Measurements from ENCODE around the gene SLC10A3.

SLC10A3 gene

DNA sequence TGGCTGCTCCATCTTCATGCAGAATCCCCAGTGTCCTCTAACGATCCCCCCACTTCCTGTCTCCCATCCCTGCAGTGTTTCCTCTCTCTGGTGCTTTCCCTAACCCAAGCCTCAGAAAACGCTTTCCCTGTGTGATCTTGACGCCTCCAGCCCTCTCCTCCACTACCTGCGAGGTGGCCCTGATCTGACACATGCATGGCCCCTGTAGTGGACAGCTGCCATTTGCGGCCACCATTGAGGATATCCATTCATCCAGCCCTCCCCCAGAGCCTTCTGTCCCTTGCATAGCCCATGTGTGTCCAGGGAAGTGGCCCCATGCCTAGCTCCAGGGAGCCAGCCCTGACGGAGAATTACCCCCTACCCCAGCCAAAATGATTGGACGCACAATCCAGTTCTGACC, 7.1 kb downstream of the SLC10A3 start:
- DNase-seq, result no peak

DNA sequence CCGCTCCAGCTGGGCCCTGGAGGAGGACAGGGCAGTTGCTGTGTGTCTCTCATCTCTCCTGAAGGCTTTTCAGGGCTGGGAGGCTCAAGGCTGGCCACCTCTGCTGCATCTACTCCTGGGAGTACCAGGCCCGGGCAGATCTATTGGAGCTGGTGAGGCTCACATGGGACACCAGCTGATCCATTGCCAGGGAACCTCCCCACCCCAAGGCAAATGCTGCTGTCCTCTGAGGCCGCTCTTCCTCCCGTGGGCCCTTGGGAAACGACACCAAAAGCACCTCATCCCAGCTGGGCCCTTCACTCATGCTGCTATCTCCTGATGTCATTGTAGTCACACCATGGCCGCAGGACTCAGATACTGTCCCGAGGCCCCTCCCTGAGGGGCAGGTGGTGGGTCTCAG, 7.6 kb downstream of the SLC10A3 start:
- no peak for DNase-seq

DNA sequence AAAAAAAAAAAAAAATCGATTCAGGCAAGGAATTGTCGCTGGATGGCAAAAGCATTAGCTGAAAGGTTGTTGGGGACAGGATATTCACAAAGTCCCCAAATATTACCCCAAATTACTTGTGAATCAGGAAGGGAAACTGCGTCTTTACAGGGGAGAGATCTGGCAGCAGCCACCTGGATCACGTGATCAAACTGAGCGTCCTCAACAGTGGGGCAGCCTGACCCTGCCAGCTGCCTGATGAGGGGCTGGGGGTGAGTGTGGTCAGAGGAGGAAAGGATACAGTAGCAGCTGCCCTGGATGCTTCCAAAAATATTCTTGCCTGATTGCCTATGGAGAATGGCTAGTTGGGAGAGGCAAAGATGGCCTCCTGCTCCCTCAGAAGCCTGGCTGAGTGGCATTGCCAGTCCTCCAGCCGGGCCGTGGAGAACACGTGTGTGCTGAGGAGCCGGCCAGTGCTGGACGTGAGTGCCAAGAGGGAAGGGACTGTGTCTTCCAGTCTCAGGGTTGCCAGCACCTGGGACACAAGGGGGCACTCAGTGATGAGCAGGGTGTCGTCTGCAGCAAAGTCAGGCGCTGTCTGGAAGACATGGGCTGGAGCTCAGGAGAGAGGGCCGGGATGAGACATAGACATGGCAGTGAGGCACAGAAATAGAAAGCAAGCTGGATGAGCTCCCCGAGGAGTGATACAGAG, 8.4 kb downstream of the SLC10A3 start:
- no peak for DNase-seq

DNA sequence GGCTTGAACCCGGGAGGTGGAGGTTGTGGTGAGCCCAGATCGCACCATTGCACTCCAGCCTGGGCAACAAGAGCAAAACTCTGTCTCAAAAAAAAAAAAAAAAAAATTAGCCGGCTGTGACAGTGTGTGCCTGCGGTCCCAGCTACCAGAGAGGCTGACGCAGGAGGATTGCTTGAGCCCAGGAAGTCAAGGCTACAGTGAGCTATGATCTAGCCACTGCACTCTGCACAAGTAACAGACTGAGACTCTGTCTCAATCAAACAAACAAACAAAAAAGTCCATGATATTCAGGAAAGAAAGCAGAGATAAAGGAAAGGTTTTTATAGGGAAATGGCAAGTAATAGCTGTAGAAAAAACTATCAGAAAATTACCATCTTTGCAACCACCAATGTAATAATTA, 9.2 kb downstream of the SLC10A3 start:
- no peak for DNase-seq

DNA sequence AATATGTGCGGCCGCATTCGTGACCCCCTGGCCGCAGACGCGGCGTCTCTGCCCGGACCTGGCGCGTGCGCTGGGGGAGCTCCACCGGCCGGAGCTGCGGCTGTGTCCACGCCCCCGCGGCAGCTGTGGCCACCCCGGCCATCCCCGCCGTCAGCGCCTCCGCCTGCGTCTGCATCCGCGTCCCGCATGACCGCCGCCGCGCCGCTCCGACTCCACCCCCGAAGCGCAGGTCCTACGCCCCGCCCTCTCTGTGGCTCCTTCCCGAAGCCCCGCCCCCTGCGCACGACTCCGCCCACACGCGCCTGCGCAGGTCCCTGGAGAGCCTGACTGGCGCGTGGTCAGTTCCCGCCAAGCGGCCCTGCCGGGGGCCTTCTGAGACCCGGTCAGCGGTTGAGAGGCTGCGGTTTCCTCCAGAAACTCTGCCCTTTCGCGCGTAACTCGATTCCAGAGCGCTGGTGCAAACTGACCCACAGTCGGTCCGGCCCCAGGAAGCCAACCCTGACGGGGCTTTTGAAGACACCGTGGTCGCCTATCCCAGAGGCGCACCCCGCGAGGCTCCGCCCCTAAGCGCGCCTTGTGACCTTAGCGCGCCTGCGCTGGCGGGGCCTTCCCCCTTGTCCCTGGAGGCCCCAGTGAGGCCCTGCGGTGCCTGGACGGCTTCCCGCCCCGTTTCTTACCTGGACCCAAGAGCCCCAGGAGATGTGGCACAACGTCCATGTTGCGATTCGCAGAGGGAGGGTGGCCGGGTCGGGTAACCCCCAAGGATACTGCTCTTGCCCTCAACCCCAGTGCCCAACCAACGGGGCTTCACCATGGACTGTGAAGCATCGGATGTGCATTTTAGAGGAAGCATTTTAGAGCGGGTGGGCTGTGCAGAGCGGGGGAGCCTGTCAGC, 11.5 kb downstream of the SLC10A3 start, which contains the start of gene LAGE3:
Gene LAGE3, minus strand, starts transcription at position 554 of the 895 bp plus-strand sequence. Its CDS starts 366 bp downstream, at position 188.
- DNase-seq, result peak; percentile 94

DNA sequence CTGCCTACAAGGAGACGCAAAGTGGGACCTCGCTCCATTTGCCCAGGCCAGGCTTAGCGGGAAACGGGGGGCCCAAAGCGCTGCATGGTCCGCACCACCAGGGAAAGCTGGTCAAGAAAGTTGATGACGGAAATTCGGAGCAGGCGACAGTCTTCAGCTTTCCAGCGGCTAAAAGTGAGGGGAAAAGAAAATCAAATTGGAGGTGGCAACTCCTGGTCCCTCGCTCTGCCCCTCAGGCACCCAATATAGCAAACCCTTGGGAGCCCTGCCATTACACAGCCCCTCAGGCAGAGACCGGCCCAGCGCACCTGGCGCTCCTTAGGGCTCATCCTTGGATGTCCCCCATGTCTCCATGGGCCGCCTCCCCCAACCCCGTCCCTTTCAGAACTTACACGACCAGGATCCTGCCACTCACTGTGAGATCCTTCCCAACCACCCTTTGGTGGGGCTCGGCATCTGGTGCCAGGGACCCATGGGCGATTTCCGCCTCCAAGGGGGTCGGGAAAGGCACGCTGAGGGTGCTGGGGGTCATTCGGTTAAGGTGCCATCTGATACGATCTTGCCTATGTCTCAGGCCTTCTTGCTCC, 12.4 kb downstream of the SLC10A3 start:
- no peak for DNase-seq

DNA sequence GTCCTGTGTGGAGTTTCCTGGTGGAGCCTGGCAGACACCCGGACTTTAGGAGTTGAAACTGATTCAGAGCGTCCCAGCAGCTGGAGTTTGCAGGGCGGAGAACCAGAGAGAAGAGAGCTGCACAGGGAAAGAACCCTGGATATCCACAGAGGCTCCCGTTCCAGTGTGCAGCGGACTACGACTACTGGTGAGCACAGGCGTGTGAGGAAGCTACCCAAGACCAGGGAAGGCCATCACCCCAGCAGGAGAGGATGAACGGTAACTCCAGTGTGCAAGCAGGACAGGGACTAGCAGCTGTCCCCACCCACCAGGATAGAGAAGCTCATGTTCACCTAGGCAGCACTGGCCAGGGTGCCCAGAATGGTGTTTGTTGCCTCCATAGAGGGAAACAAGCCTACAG, 13.6 kb downstream of the SLC10A3 start:
- DNase-seq, result no peak

DNA sequence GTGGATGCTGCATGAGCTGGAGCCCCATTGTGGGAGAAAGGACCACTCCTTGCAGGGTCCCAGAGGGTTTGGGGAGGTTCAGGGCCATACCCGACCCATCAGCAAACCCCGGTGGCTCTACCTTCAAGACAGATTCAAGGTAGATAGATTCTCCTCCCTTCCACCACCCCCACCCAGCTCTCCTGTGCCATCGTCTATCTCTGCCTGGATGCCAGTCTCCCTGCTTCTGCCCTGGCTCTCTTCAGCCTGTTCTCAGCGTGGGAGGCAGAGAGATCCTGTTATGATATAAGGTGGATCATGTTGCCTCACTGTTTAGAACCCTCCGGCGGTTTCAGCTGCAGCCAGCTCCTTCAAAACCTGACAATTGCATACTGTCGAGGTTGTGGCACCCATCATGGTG, 16.7 kb downstream of the SLC10A3 start:
- no peak for DNase-seq

DNA sequence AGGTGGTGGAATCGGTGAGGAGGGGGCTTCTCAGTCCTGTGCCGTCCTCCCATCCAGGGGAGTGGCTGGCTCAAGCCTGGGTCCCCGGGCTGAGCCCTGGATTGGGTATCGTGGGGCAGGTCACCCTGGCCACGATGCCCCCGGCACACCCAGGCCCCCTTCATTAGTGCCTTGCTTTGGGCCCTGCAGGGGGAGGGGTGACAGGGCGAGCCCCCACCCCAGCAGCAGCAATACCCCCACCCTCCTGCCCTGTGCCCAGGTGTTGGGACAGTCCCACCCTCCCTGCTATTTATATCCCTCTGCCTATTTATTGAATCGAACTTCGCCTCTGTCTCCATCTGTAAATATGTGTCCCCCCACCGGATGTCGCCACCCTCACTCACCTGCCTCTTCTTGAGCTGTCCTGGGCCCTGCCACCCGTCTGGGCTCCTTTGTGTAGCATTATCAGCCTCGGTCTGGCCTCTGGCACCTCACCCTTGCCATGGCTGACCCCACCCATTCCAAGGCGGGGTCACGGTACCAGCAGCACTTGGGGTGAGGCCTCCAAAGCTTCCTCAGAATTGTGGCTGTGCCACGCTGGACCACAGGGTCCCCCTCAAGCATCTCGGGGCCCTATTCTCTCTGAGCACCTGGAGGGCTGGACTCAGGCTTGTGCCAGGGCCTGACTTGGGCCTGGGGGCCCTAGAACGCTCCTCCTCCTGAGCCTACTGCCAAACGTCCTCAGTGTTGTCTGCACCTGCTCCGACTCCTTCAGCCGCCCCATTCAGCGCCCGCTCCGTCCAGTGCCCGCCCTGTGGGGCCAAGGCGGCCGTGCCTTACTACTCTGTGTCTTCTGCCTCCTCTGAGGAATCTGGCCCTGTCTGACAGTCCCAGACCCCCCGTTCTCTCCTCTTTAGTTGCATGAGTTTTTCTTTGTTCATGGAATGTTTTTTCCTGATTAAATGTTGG, 17.5 kb downstream of the SLC10A3 start:
- DNase-seq, result no peak

DNA sequence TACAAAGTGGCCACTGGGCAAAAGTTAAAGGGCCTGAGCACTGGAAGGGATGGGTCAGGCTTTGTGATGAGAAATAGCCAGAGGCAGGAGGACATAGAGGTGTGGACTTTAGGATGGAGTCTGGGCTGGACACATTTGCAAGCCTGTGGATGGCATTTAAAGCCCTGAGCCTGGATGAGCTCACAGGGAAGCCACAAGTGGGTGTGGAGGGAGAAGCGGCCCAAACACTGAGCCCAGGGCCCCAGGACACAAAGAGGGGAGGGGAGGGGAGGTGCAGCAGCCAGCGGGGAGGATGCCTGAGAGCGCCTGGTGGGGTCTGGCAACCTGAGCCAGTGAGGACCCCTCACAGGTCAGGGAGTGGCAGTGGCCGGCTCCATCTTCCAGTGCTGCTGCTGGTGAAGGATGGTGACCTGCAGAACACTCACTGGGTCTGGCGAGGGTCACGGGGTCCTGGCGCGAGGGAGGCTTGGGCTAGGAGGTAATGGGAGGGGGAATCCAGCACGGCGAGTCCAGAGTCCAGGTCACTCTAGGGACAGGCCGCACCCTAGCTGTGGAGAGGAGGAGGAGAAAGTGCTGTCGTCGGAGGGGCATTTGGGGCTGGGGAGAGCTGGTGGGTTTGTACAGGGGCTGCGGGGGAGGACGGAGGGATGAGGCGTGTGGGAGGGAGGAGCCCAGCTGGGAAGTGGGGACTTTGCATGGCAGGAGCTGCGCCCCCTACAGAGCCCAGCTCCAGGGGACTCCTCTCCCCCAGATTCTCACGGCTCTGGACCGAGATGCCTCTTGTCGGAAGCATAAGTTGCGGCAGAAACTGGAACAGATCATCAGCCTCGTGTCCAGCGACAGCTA, 18.4 kb downstream of the SLC10A3 start:
- DNase-seq, result no peak

DNA sequence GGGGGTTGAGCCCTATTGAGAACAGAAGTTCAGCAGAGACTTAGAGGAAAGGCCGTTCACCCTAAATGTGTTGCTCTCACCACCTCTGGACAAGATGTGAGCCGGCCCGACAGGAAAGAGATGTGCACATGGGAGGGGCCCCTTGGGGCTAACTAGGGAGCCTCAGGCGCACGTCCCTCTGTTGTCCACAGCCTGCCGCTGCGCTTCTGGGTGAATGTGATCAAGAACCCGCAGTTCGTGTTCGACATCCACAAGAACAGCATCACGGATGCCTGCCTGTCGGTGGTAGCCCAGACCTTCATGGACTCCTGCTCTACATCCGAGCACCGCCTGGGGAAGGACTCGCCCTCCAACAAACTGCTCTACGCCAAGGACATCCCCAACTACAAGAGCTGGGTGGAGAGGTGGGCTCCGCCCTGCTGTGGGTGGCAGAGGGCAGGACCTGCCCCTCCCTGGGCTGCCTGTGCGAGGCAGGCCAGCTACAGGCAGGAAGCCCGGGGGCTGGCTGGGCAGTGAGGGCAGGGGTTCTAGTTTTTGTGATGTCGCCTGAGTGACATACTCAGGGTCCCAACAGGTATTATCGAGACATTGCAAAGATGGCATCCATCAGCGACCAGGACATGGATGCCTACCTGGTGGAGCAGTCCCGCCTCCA, 19.4 kb downstream of the SLC10A3 start:
- DNase-seq, result no peak

DNA sequence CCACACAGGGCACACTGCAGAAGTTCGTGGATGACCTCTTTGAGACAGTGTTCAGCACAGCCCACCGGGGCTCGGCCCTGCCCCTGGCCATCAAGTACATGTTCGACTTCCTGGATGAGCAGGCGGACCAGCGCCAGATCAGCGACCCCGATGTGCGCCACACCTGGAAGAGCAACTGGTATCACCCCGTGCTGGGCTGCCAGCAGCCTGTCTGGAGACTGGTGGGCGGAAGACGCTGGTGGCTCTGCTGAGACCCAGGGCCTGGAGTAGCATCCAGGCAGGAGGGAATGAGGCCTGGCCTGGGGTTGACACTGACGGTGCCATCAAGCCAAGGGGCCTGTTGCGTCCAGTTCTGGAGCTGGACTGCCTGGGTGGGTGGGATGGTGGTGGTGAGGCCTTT, 20.0 kb downstream of the SLC10A3 start:
- DNase-seq, result no peak

DNA sequence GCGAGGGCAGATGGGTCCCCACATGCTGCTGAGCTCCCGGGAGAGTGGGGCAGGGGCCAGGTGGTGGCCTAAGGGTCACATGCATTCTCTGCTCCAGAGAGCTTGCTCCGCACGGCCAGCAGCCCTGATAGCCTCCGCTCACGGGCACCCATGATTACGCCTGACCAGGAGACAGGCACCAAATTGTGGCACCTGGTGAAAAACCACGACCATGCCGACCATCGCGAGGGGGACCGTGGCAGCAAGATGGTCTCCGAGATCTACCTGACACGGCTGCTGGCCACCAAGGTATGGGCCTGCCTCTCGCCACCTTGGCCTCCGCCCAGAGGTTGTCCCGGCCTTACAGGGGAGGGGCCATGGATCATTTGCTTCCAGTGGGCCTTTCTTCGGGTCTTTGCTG, 20.5 kb downstream of the SLC10A3 start:
- no peak for DNase-seq

DNA sequence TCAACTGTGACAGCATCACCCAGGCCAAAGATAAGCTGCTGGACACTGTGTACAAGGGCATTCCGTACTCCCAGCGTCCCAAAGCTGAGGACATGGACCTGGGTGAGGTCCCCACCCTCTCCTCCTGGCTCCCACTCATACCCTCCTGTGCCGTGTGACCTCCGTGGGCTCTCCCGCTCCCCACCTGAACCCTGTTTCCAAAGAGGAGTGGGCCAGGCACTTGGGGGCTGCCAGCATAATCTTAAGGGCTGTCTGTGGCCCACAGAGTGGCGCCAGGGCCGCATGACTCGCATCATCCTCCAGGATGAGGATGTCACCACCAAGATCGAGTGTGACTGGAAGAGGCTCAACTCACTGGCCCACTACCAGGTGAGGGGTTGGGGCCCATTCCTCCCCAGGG, 21.3 kb downstream of the SLC10A3 start:
- DNase-seq, result no peak

DNA sequence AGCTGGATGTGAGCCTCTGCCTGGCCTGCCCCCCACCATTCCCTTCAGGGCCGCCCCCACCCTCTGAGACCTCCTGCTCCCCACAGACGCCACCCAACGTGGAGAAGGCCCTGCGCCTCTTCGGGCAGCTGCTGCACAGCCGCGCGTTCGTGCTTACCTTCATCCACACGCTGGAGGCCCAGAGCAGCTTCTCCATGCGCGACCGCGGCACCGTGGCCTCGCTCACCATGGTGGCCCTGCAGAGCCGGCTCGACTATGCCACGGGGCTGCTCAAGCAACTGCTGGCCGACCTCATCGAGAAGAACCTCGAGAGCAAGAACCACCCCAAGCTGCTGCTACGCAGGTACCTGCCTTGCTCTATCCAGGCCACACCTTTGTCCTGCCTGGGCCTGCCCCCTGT, 22.2 kb downstream of the SLC10A3 start:
- no peak for DNase-seq

DNA sequence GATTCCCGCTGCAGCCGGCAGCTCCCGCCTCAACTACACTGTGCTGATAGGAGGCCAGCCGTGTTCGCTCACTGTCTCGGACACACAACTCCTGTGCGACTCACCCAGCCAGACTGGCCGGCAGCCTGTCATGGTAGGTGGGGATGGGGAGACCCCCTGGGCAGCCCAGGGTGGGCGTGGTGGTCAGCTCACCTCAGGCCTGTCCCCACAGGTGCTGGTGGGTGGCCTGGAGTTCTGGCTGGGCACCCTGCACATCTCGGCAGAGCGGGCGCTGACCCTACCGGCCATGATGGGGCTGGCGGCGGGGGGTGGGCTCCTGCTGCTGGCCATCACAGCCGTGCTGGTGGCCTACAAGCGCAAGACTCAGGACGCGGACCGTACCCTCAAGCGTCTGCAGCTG, 22.9 kb downstream of the SLC10A3 start:
- DNase-seq, result no peak

DNA sequence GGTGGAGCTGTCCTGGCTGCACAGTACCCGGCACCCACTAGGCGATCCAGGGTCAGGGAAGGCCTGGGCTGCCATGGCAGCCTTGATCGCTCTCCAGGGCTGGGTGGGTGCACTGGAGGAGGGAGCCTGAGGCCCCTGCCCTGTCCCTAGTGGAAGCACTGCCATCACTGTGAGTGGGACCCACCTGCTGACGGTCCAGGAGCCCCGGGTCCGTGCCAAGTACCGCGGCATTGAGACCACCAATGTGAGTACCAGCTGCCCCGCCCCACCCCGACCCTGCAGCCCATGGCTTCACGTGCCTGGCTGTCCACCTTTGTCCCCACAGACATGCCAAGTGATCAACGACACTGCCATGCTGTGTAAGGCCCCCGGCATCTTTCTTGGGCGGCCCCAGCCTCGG, 23.5 kb downstream of the SLC10A3 start:
- DNase-seq, result no peak

DNA sequence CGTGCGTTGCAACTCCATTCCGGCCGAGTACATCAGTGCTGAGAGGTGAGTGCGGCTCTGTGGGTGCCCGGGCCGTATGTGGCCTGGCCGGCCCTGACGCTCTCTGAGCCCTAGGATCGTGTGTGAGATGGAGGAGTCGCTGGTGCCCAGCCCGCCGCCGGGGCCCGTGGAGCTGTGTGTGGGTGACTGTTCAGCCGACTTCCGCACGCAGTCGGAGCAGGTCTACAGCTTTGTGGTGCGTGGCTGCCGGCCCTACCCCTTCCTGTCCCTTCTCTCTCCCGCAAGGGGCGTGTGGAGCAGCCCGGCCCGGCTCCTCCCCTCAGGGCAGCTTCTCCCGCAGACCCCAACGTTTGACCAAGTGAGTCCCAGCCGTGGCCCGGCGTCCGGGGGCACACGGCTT, 24.4 kb downstream of the SLC10A3 start:
- DNase-seq, result no peak

DNA sequence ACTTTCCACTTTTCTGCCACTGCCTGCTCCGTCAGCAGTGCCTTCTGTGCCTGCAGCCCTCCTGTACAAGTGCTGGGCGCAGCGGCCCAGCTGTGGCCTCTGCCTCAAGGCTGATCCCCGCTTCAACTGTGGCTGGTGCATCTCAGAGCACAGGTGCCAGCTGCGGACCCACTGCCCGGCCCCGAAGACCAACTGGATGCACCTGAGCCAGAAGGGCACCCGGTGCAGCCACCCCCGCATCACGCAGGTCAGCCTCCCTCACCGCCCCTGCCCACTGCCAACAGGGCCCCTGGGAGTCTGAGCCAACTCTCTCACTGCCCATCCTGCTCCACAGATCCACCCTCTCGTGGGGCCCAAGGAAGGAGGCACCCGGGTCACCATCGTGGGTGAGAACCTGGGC, 24.8 kb downstream of the SLC10A3 start:
- no peak for DNase-seq

DNA sequence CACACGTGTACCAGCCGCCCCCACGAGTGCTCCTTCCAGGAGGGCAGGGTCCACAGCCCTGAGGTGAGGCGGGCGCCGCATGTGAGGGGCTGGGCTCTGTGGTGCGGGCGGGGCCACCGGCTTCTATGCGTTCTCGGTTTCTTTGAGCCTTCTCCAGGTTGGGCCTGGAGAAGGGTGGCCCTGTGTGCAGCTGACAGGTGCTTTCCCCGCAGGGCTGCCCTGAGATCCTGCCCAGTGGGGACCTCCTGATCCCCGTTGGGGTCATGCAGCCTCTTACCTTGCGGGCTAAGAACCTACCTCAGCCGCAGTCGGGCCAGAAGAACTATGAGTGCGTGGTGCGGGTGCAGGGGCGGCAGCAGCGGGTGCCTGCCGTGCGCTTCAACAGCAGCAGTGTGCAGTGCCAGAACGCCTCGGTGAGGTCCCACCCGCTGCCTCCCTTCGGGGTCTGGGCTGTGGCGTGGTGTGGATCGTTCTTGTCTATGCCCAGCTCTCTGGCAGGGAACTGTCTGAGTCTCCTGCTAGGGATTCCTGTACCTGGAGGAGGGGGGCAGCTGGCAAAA, 25.5 kb downstream of the SLC10A3 start:
- DNase-seq, result no peak

Measured in retina (tissue), 1 donor.